ENCODE measurements around the gene FMNL2.

Gene FMNL2

DNA sequence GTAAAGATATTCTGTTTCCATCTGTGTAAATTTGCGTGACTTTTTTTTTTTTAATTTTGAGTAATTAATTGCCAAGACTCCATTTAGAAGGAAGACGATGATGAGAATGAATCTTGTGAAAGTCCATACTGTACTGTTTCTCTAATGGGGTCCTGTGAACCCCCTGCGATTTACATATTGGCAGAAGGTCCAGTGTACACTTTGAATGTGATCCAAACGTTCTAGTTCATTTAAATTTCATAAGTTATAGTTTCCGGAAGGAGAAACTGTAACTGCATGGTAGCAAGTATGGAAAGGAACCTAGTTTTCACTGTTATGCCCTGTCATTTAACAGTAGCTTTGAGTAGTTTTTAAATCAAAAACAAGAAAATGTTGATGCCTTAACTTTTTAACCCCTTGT lies 166.7 kb downstream of the FMNL2 start:
- in situ Hi-C loops (cut with HindIII; ENCODE audit: low pct_ligation_motif_present, low sequenced_read_pairs) = no loop called here
- Histone ChIP-seq H3K4me3 (ENCODE audit: low read depth, low read length) (no peak overlapping the region), H3K36me3 (replicated peaks) (no peaks in the 10 kb centered on the region), H3K27ac (no peak overlapping the region), H3K27me3 (replicated peaks) (no peaks in the 10 kb centered on the region)
- TF ChIP-seq, protein P1, sequence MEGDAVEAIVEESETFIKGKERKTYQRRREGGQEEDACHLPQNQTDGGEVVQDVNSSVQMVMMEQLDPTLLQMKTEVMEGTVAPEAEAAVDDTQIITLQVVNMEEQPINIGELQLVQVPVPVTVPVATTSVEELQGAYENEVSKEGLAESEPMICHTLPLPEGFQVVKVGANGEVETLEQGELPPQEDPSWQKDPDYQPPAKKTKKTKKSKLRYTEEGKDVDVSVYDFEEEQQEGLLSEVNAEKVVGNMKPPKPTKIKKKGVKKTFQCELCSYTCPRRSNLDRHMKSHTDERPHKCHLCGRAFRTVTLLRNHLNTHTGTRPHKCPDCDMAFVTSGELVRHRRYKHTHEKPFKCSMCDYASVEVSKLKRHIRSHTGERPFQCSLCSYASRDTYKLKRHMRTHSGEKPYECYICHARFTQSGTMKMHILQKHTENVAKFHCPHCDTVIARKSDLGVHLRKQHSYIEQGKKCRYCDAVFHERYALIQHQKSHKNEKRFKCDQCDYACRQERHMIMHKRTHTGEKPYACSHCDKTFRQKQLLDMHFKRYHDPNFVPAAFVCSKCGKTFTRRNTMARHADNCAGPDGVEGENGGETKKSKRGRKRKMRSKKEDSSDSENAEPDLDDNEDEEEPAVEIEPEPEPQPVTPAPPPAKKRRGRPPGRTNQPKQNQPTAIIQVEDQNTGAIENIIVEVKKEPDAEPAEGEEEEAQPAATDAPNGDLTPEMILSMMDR (IDR thresholded peaks at IDR 0.05; ENCODE audit: low read depth, low read length, missing control alignments) = no peak
- no peak for DNase-seq

DNA sequence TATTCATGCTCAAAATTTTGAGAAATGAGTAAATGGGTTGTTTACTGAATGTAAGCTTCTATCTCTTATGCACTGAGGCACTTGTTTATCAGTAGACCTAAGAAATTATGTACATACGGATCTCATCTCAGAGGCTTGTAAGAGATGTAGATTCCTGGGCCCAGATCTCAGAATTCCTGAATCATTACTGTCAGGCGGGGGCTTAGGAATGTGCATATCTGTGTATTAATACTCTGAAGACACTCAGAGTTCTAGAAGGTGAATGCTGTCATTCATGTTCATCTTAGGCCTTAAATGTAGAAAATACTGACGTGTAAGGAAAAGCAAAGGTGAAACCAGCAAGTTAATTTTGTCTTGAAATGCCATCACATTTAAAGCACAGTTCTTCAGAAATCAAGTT lies 169.6 kb downstream of the FMNL2 start:
- in situ Hi-C loops (cut with HindIII; ENCODE audit: low pct_ligation_motif_present, low sequenced_read_pairs) = no loop called here
- H3K36me3 ChIP-seq (replicated peaks) = no peaks in the 10 kb centered on the region
- TF ChIP-seq, protein P1 (IDR thresholded peaks at IDR 0.05; ENCODE audit: low read depth, low read length, missing control alignments) = no peak
- no peak overlapping the region for H3K4me3 ChIP-seq (ENCODE audit: low read depth, low read length)
- H3K27ac ChIP-seq = peak overlapping the region; percentile 68
- DNase-seq = peak; percentile 76
- no peaks in the 10 kb centered on the region for H3K27me3 ChIP-seq (replicated peaks)

DNA sequence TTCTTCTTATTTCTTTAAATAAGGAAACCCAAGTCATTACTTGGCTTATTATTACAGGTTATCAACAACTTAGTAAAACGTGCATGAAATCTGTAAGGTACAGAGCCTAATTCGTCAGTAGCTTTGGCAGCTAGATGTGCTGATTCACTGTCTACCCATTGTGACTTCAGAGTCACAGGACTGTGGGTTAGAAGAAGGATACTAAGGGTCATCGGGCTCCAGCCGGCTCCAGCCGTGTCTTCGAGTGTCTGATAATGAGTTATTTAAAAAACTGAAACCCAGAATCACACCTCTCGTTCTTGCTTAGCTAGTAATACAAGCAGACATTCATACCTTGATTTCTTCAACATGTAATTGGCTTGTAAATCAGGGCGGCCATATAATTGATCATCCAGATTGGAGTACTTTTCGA lies 170.5 kb downstream of the FMNL2 start:
- H3K27ac ChIP-seq = peak overlapping the region; percentile 68
- H3K27me3 ChIP-seq (replicated peaks) = no peaks in the 10 kb centered on the region
- in situ Hi-C loops (cut with HindIII; ENCODE audit: low pct_ligation_motif_present, low sequenced_read_pairs) = no loop called here
- TF ChIP-seq, protein P1 (IDR thresholded peaks at IDR 0.05; ENCODE audit: low read depth, low read length, missing control alignments) = no peak
- DNase-seq = peak; percentile 75
- no peaks in the 10 kb centered on the region for H3K36me3 ChIP-seq (replicated peaks)
- no peak overlapping the region for H3K4me3 ChIP-seq (ENCODE audit: low read depth, low read length)

DNA sequence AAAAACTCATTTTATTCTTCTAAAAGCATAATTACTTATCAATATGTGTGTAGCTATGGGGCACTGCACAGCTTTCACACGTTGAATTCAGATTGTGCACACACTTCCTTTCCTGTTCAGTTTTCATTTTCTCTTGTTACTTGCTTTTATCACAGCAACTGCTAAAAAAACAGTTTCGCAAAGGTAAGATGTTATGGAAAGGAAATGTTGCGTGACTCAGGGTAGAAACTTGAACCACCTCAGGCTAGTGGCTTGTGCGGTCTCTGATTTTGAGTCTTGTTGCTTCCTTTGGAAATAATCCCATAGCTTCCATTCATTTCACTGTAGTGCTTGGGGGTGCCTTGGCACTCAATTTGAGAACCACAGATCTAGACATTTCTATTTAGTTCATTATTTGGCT lies 171.9 kb downstream of the FMNL2 start:
- in situ Hi-C loops (cut with HindIII; ENCODE audit: low pct_ligation_motif_present, low sequenced_read_pairs) = no loop called here
- no peak overlapping the region for H3K4me3 ChIP-seq (ENCODE audit: low read depth, low read length)
- H3K27ac ChIP-seq = peak overlapping the region; percentile 68
- H3K36me3 ChIP-seq (replicated peaks) = no peaks in the 10 kb centered on the region
- peak; percentile 88 for DNase-seq
- no peaks in the 10 kb centered on the region for H3K27me3 ChIP-seq (replicated peaks)
- TF ChIP-seq, protein P1 (IDR thresholded peaks at IDR 0.05; ENCODE audit: low read depth, low read length, missing control alignments) = no peak

DNA sequence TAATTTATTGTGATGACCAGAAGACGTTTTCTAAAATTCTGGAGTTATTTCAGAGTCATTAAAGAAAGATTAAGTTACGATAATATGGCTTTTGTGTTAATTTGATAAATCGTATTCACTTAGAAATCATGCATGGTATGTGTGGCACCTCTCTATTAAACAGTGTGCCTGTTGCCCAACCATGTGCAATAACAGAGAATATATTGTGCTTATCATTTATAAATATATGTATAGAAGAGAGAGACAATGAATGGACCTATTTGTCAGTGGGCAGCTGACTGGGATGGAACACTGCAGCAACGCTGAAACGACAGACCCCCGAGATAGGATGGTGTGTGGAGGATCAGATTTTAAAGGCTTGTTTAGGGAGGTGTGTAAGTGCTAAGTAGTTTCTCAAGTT lies 172.9 kb downstream of the FMNL2 start:
- Histone ChIP-seq H3K27ac (peak overlapping the region; percentile 68), H3K27me3 (replicated peaks) (no peaks in the 10 kb centered on the region), H3K36me3 (replicated peaks) (no peaks in the 10 kb centered on the region), H3K4me3 (ENCODE audit: low read depth, low read length) (no peak overlapping the region)
- TF ChIP-seq, protein P1 (IDR thresholded peaks at IDR 0.05; ENCODE audit: low read depth, low read length, missing control alignments) = no peak
- DNase-seq = no peak
- in situ Hi-C loops (cut with HindIII; ENCODE audit: low pct_ligation_motif_present, low sequenced_read_pairs) = no loop called here

DNA sequence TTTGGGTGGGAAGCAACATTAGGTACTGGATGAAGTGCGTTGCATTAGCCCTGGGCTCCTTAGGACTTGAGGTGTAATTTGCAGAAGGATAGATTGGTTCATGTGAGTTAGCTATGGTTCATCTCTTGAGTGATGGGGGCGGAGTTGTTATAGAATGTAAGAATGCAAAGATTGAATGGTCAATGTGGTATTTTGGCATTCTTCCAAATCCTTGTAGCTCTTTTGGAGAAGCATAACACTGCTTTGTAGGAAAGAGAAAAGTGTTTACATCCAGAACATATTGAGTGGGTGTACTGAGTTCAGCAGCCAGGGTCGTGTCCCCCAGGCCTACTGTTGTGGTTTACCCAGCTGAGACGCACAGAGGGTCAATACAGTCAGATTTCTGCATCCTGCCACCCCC lies 173.5 kb downstream of the FMNL2 start:
- peak; percentile 78 for DNase-seq
- no peaks in the 10 kb centered on the region for H3K27me3 ChIP-seq (replicated peaks)
- in situ Hi-C loops (cut with HindIII; ENCODE audit: low pct_ligation_motif_present, low sequenced_read_pairs) = no loop called here
- no peaks in the 10 kb centered on the region for H3K36me3 ChIP-seq (replicated peaks)
- H3K27ac ChIP-seq = peak overlapping the region; percentile 68
- TF ChIP-seq, protein P1 (IDR thresholded peaks at IDR 0.05; ENCODE audit: low read depth, low read length, missing control alignments) = no peak
- H3K4me3 ChIP-seq (ENCODE audit: low read depth, low read length) = no peak overlapping the region

Measured in brain microvascular endothelial cell (primary cell).